Vagina (tissue), 2 donors: ENCODE data around the gene PITRM1. TPM values are rescaled to one million over a fixed set of nuclear protein-coding genes. Genes with fewer than 3 reads are reported as not detected.

ENCODE experiments used
- DNase-seq, 2 donors: peaks; one replicate each; pipeline ENCODE4 v3.0.0-alpha.2; 2017; ENCODE audit errors: extremely low spot score in 2 of 2
- H3K27ac ChIP-seq: fragments of 200-600 bp; sonication (generic); one replicate; pipeline ENCODE4 v1.5.1; 2019
- H3K27me3 ChIP-seq: fragments of 200-600 bp; sonication (generic); one replicate; pipeline ENCODE4 v1.5.1; 2019
- H3K36me3 ChIP-seq, 2 donors: fragments of 200-600 bp; sonication (generic); one replicate each; pipeline ENCODE4 v1.5.1; 2017 to 2019
- H3K4me1 ChIP-seq: fragments of 200-600 bp; sonication (generic); one replicate; pipeline ENCODE4 v1.5.1; 2019
- H3K4me3 ChIP-seq, 2 donors: fragments of 200-600 bp; sonication (generic); 1 replicate in 1 of 2; 2 replicates in 1 of 2; pipeline ENCODE4 v1.5.1; 2016 to 2019
- H3K9me3 ChIP-seq: fragments of 200-600 bp; sonication (generic); one replicate; pipeline ENCODE4 v1.5.1; 2019
- CTCF ChIP-seq, 3 experiments: fragments of 450-650 bp in 2 of 3; fragments of 200-600 bp in 1 of 3; sonication (generic) in 1 of 3; IDR thresholded peaks; one replicate each; pipeline ENCODE4 v1.5.1; 2017 to 2019; ENCODE audit warnings: antibody characterized with exemption in 3 of 3, mild to moderate bottlenecking in 2 of 3, moderate library complexity in 2 of 3
- POLR2A ChIP-seq, 2 donors: fragments of 450-650 bp; IDR thresholded peaks; one replicate each; pipeline ENCODE4 v1.6.1; 2017; ENCODE audit warnings: antibody characterized with exemption in 2 of 2, mild to moderate bottlenecking in 2 of 2, moderate library complexity in 2 of 2
- POLR2AphosphoS5 ChIP-seq, 2 donors: sonication (generic); formaldehyde crosslinking; IDR thresholded peaks; one replicate each; pipeline ENCODE4 v1.9.0; 2017; ENCODE audit warnings: antibody characterized with exemption in 2 of 2, mild to moderate bottlenecking in 2 of 2, low read depth in 1 of 2; ENCODE audit not compliant: insufficient read depth in 1 of 2
- intact Hi-C: fragments of 100-400 bp; cut with DNase I; formaldehyde crosslinking; loops from one replicate; pipeline ENCODE4 v1.15.1; 2023
- total RNA-seq: library from RNA; depleted of rRNA; stranded (reverse); fragments of >200 nt; gene quantifications from one replicate; pipeline ENCODE4 v1.2.3, GENCODE V29; 2016

PITRM1 gene
- total RNA-seq, 1 donor from 2014 or later: 58.9 TPM

GRCh38 chr10:3090914-3091787 is 81.4 kb downstream of the PITRM1 start:
- H3K9me3 ChIP-seq: no peaks in the 10 kb centered on the region
- H3K27ac ChIP-seq: peak overlapping the region; percentile 5
- peaks cover 35% of the 10 kb centered on the region for H3K4me1 ChIP-seq
- peak in 1 of 2 donors; percentile 69 for TF ChIP-seq POLR2AphosphoS5 (IDR thresholded peaks at IDR 0.05; ENCODE audit: insufficient read depth in 1 of 2, low read depth in 1 of 2)
- no peak for TF ChIP-seq CTCF (IDR thresholded peaks at IDR 0.05)
- no peak for DNase-seq
- H3K27me3 ChIP-seq: no peaks in the 10 kb centered on the region
- no peak overlapping the region for H3K4me3 ChIP-seq
- H3K36me3 ChIP-seq: no peaks in the 10 kb centered on the region
- intact Hi-C loops: no loop called here

- Histone ChIP-seq H3K4me1 (peaks cover 29% of the 10 kb centered on the region), H3K9me3 (no peaks in the 10 kb centered on the region), H3K27ac (peak overlapping the region; percentile 5), H3K27me3 (no peaks in the 10 kb centered on the region), H3K36me3 (no peaks in the 10 kb centered on the region), H3K4me3 (no peak overlapping the region)
- TF ChIP-seq POLR2AphosphoS5 (IDR thresholded peaks at IDR 0.05; ENCODE audit: insufficient read depth in 1 of 2, low read depth in 1 of 2): no peak
- TF ChIP-seq POLR2A (IDR thresholded peaks at IDR 0.05): no peak
- TF ChIP-seq CTCF (IDR thresholded peaks at IDR 0.05): no peak
- DNase-seq: no peak
- intact Hi-C loops: no loop called here
Observed at GRCh38 chr10:3090388-3090787, 82.2 kb downstream of the PITRM1 start.

Other genes with a start within 250 kb of the PITRM1 start
- 46.7 TPM for gene PFKP, start 105.2 kb downstream of the PITRM1 start, total RNA-seq